ENCODE results near the gene ANKS1A. TPM values are rescaled to one million over a fixed set of nuclear protein-coding genes. Genes with fewer than 3 reads are reported as not detected.
"Not testable (repeated sequence)": the region's sequence is repeated elsewhere in the genome, so short reads cannot be mapped to it uniquely, and the experiment has no call there.

ANKS1A gene
- total RNA-seq, 8 experiments from 2014 or later: 19.7 to 46.3 (median 30.9) TPM

GRCh38 chr6:34930221-34930620, 41.2 kb downstream of the ANKS1A start:
- WGBS, 10 experiments: 59 to 88% (median 82%) methylated on average over 1 to 3 of the region's 3 CpGs; no CpG with 5 or more reads in 3 of the 10 experiments
- Histone ChIP-seq H3K4me1 (replicated peaks in 1 of 2) (no peaks in the 10 kb centered on the region), H3K4me3 (no peak overlapping the region), H3K27ac (no peak overlapping the region)
- no peak for ATAC-seq (replicated peaks in 6 of 8)
- in situ Hi-C loops (cut with MboI; ENCODE audit: low pct_unique_long_range_greater_than_20kb in 2 of 9, low sequenced_read_pairs in 9 of 9, unreplicated experiment in 9 of 9): no loop called here

DNA sequence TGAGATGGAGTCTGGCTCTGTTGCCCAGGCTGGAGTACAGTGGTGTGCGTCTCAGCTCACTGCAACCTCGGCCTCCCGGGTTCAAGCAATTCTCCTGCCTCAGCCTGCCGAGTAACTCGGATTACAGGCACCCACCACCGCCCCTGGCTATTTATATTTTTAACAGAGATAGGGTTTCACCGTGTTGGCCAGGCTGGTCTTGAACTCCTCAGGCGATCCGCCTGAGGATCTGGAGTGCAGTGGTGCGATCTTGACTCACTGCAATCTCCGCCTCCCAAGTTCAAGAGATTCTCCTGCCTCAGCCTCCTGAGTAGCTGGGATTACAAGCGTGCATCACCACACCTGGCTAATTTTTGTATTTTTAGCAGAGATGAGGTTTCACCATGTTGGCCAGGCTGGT, 43.1 kb downstream of the ANKS1A start:
- H3K4me3 ChIP-seq; H3K4me1 ChIP-seq (replicated peaks in 1 of 2); in situ Hi-C loops (cut with MboI; ENCODE audit: low pct_unique_long_range_greater_than_20kb in 2 of 9, low sequenced_read_pairs in 9 of 9, unreplicated experiment in 9 of 9); ATAC-seq (replicated peaks in 6 of 8); H3K27ac ChIP-seq: not testable (repeated sequence)
- WGBS, 10 experiments: 97 to 100% (median 98%) methylated on average over 1 to 8 of the region's 12 CpGs; no CpG with 5 or more reads in 5 of the 10 experiments

GRCh38 chr6:34934516-34934915, 45.5 kb downstream of the ANKS1A start:
- WGBS, 10 experiments: 56 to 100% (median 93%) methylated on average over 1 to 5 of the region's 5 CpGs; no CpG with 5 or more reads in 1 of the 10 experiments
- ATAC-seq (replicated peaks in 6 of 8): peak in 1 of 8 experiments; percentile 68
- Histone ChIP-seq H3K27ac (no peak overlapping the region), H3K4me3 (no peak overlapping the region), H3K4me1 (replicated peaks in 1 of 2) (peaks cover 0 to under 1% of the 10 kb centered on the region in 2 donors)
- in situ Hi-C loops (cut with MboI; ENCODE audit: low pct_unique_long_range_greater_than_20kb in 2 of 9, low sequenced_read_pairs in 9 of 9, unreplicated experiment in 9 of 9): no loop called here

DNA sequence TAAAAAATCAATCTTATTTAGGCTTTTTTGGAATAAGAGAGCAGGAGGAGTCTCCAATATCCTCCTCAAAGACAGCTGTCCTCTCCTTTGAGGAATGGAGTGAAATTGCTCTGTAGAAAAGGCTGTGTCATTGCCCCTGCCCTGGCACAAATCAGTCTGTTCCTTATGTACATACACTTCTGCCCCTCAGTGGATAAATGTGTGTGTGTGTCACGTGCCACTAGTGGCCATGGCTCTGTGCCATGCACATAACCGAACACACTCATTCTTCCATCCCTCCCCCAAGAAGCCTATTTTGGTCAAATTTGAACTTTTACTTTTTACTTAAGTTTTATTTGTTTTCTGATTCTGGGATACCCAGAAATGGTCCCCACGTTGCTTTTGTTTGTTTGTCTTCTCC, 49.2 kb downstream of the ANKS1A start:
- in situ Hi-C loops (cut with MboI; ENCODE audit: low pct_unique_long_range_greater_than_20kb in 2 of 9, low sequenced_read_pairs in 9 of 9, unreplicated experiment in 9 of 9): no loop called here

DNA sequence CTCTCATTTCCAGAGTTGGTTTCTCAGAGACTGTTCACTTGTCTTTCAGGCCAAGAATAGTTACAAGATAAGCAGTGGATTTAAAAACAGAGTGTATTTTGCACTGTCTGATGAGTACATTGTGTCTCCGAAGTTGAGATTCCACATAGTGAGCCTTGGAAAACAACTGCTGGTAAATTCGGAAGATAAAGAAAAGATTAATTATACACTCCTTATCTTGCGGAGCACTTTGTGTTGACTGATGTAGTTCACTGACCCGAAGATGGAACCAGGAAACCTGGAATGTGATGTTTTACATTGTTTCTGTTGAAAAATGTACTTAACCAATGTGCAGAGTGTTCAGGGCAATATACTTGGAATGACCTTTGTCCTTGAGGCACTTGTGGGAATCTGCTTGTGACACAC, 51.0 kb downstream of the ANKS1A start:
- Histone ChIP-seq H3K4me1 (replicated peaks in 1 of 2) (peaks cover 0 to 3% of the 10 kb centered on the region in 2 donors), H3K4me3 (no peak overlapping the region), H3K27ac (no peak overlapping the region)
- 85 to 100% (median 96%) methylated on average over 1 to 4 of the region's 4 CpGs; no CpG with 5 or more reads in 1 of the 10 experiments for WGBS, 10 experiments
- no peak for ATAC-seq (replicated peaks in 6 of 8)
- in situ Hi-C loops (cut with MboI; ENCODE audit: low pct_unique_long_range_greater_than_20kb in 2 of 9, low sequenced_read_pairs in 9 of 9, unreplicated experiment in 9 of 9): no loop called here

More for the DNA sequence above, 49.2 kb downstream of the ANKS1A start:
- peak in 1 of 8 experiments; percentile 39 for ATAC-seq (replicated peaks in 6 of 8)
- Histone ChIP-seq H3K27ac (no peak overlapping the region), H3K4me1 (replicated peaks in 1 of 2) (peaks cover 0 to 3% of the 10 kb centered on the region in 2 donors), H3K4me3 (no peak overlapping the region)
- 34 to 100% (median 93%) methylated on average over 1 to 3 of the region's 3 CpGs; no CpG with 5 or more reads in 3 of the 10 experiments for WGBS, 10 experiments

DNA sequence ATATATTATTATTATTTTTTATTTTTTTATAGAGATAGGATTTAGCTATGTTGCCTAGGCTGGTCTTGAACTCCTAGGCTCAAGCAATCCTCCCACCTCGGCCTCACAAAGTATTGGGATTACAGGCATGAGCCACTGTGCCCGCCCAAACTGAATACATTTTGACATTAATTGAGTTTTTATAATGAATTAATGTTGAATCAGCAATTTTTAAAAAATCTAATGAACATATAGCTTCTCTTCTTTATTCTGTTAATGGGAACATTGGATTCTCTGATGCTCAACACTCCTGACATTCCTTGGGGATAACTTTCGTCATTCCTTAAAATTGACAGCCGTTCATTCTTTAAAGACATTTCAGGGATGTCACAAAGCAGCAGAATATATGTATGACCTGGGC, 52.4 kb downstream of the ANKS1A start:
- no peak overlapping the region for H3K27ac ChIP-seq
- WGBS, 10 experiments: 90 to 100% (median 98%) methylated on average over 2 to 4 of the region's 4 CpGs
- H3K4me3 ChIP-seq: no peak overlapping the region
- ATAC-seq (replicated peaks in 6 of 8): no peak
- in situ Hi-C loops (cut with MboI; ENCODE audit: low pct_unique_long_range_greater_than_20kb in 2 of 9, low sequenced_read_pairs in 9 of 9, unreplicated experiment in 9 of 9): no loop called here
- H3K4me1 ChIP-seq (replicated peaks in 1 of 2): peaks cover 0 to 3% of the 10 kb centered on the region in 2 donors

DNA sequence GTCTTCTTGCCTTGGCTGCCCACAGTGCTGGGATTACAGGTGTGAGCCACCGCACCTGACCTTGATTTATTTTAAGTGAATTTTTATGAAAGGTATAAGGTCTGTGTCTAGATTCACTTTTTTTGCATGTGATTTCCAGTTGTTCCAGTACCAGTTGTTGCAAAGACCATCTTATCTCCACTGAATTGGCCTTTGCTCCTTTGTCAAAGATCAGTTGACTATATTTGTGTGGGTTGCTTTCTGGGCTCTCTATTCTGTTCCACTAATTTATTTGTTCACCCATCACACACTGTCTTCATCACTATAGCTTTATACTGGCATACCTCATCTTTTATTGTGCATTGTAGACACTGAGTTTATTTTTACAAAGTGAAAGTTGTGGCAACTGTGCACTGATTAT, 56.3 kb downstream of the ANKS1A start:
- ATAC-seq (replicated peaks in 6 of 8): no peak
- in situ Hi-C loops (cut with MboI; ENCODE audit: low pct_unique_long_range_greater_than_20kb in 2 of 9, low sequenced_read_pairs in 9 of 9, unreplicated experiment in 9 of 9): no loop called here
- no peak overlapping the region for H3K27ac ChIP-seq
- peaks cover 0 to 5% of the 10 kb centered on the region in 2 donors for H3K4me1 ChIP-seq (replicated peaks in 1 of 2)
- no peak overlapping the region for H3K4me3 ChIP-seq
- WGBS, 10 experiments: 100% methylated on average over 1 of the region's 1 CpG; no CpG with 5 or more reads in 4 of the 10 experiments

GRCh38 chr6:34947561-34947960, 58.5 kb downstream of the ANKS1A start:
- 89 to 100% (median 100%) methylated on average over 1 of the region's 1 CpG; no CpG with 5 or more reads in 1 of the 10 experiments for WGBS, 10 experiments
- Histone ChIP-seq H3K4me1 (replicated peaks in 1 of 2) (peaks cover 4 to 23% of the 10 kb centered on the region in 2 donors), H3K4me3 (no peak overlapping the region), H3K27ac (no peak overlapping the region)
- ATAC-seq (replicated peaks in 6 of 8): no peak
- in situ Hi-C loops (cut with MboI; ENCODE audit: low pct_unique_long_range_greater_than_20kb in 2 of 9, low sequenced_read_pairs in 9 of 9, unreplicated experiment in 9 of 9): no loop called here

DNA sequence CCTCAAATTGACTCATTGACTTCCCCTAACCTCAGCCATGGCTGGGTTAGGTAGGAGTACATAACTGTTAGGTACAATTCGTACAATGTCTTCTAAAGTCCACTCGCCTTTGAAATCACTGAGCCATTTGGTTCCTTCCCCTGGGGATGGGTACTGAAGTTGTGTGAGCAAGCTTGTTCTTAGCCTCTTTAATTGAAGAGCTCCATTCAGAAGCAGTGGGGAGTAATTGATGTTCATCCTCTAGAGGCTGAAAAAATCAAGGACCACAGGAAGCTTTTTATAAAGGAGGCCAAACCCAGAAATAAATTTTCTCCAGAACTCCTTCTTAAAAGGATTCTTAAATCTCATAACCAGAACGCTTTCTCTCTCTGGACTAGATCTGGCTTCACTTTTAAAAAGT, 60.6 kb downstream of the ANKS1A start:
- no peak overlapping the region for H3K4me3 ChIP-seq
- H3K27ac ChIP-seq: no peak overlapping the region
- ATAC-seq (replicated peaks in 6 of 8): no peak
- 76 to 100% (median 85%) methylated on average over 1 to 3 of the region's 3 CpGs; no CpG with 5 or more reads in 2 of the 10 experiments for WGBS, 10 experiments
- H3K4me1 ChIP-seq (replicated peaks in 1 of 2): peaks cover 20 to 39% of the 10 kb centered on the region in 2 donors
- in situ Hi-C loops (cut with MboI; ENCODE audit: low pct_unique_long_range_greater_than_20kb in 2 of 9, low sequenced_read_pairs in 9 of 9, unreplicated experiment in 9 of 9): no loop called here

- 63 to 100% (median 92%) methylated on average over 4 to 5 of the region's 5 CpGs; no CpG with 5 or more reads in 2 of the 10 experiments for WGBS, 10 experiments
- H3K4me1 ChIP-seq (replicated peaks in 1 of 2): peaks cover 20 to 39% of the 10 kb centered on the region in 2 donors
- in situ Hi-C loops (cut with MboI; ENCODE audit: low pct_unique_long_range_greater_than_20kb in 2 of 9, low sequenced_read_pairs in 9 of 9, unreplicated experiment in 9 of 9): no loop called here
Measured at GRCh38 chr6:34950849-34951248, 61.8 kb downstream of the ANKS1A start.

GRCh38 chr6:34951731-34952130, 62.7 kb downstream of the ANKS1A start:
- in situ Hi-C loops (cut with MboI; ENCODE audit: low pct_unique_long_range_greater_than_20kb in 2 of 9, low sequenced_read_pairs in 9 of 9, unreplicated experiment in 9 of 9): no loop called here
- H3K4me3 ChIP-seq: no peak overlapping the region
- H3K27ac ChIP-seq: no peak overlapping the region
- peaks cover 20 to 39% of the 10 kb centered on the region in 2 donors for H3K4me1 ChIP-seq (replicated peaks in 1 of 2)
- WGBS, 10 experiments: 60 to 100% (median 92%) methylated on average over 1 to 4 of the region's 4 CpGs; no CpG with 5 or more reads in 2 of the 10 experiments
- peak in 1 of 8 experiments; percentile 59 for ATAC-seq (replicated peaks in 6 of 8)

More at GRCh38 chr6:34950849-34951248, 61.8 kb downstream of the ANKS1A start:
- no peak overlapping the region for H3K4me3 ChIP-seq
- ATAC-seq (replicated peaks in 6 of 8): peak in 1 of 8 experiments; percentile 25
- H3K27ac ChIP-seq: no peak overlapping the region

GRCh38 chr6:34953061-34954025, 64.3 kb downstream of the ANKS1A start:
- Histone ChIP-seq H3K4me1 (replicated peaks in 1 of 2) (peaks cover 27 to 44% of the 10 kb centered on the region in 2 donors), H3K27ac (peak overlapping the region in 1 of 2 donors; percentile 33), H3K4me3 (no peak overlapping the region)
- peak; percentile 62 to 99 (median 90) for ATAC-seq (replicated peaks in 6 of 8)
- WGBS, 10 experiments: 20 to 90% (median 75%) methylated on average over 1 to 2 of the region's 2 CpGs; no CpG with 5 or more reads in 1 of the 10 experiments
- in situ Hi-C loops (cut with MboI; ENCODE audit: low pct_unique_long_range_greater_than_20kb in 2 of 9, low sequenced_read_pairs in 9 of 9, unreplicated experiment in 9 of 9): no loop called here

GRCh38 chr6:34955442-34955841, 66.4 kb downstream of the ANKS1A start:
- in situ Hi-C loops (cut with MboI; ENCODE audit: low pct_unique_long_range_greater_than_20kb in 2 of 9, low sequenced_read_pairs in 9 of 9, unreplicated experiment in 9 of 9): no loop called here
- Histone ChIP-seq H3K4me3 (no peak overlapping the region), H3K27ac (no peak overlapping the region), H3K4me1 (replicated peaks in 1 of 2) (peaks cover 34 to 50% of the 10 kb centered on the region in 2 donors)
- WGBS, 10 experiments: 67 to 100% (median 96%) methylated on average over 1 to 3 of the region's 3 CpGs; no CpG with 5 or more reads in 2 of the 10 experiments
- no peak for ATAC-seq (replicated peaks in 6 of 8)
